ENCODE results near the gene NEGR1.

DNA sequence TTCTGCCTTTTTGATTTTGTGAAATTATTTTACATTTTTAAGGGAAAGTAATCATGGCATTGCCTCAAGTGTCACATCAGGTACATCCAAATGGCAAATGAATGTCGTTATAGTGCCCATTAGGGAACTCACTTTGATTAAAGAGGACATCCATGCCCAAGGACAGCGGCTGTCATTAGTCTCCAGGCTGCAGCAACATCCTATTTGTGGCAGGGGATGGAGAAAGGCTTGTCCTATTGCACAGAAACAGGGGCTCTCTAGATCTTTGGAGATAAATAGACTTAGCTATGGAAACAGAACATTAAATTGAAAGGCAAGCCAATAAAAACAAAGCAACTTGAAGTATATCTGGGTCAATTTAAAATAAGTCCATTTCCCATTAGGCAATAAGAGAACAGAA, 439.3 kb downstream of the NEGR1 start:
- TF ChIP-seq CTCF (IDR thresholded peaks at IDR 0.05; ENCODE audit: extremely low read depth in 1 of 2, insufficient read depth in 1 of 2, low read depth in 1 of 2, low read length in 2 of 2) (no peak), POLR2AphosphoS5 (IDR thresholded peaks at IDR 0.05; ENCODE audit: insufficient read depth, low read depth, low read length) (no peak), MYC (IDR thresholded peaks at IDR 0.05; ENCODE audit: low read depth, low read length) (no peak), POLR2A (IDR thresholded peaks at IDR 0.05; ENCODE audit: low read depth, low read length) (no peak), EZH2 (IDR thresholded peaks at IDR 0.05; ENCODE audit: borderline replicate concordance, low read depth, low read length, severe bottlenecking) (no peak), FOS (IDR thresholded peaks at IDR 0.05; ENCODE audit: borderline replicate concordance, insufficient read depth, low read length) (no peak)
- TF ChIP-seq, protein P1, sequence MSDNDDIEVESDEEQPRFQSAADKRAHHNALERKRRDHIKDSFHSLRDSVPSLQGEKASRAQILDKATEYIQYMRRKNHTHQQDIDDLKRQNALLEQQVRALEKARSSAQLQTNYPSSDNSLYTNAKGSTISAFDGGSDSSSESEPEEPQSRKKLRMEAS (IDR thresholded peaks at IDR 0.05; ENCODE audit: insufficient read depth, insufficient read length), result no peak
